ENCODE results near the gene BTG4. TPM values are rescaled to one million over a fixed set of nuclear protein-coding genes. Genes with fewer than 3 reads are reported as not detected.

BTG4 gene
- total and polyA plus RNA-seq, 2 experiments from 2014 or later, result 0.21 to 0.31 TPM

DNA sequence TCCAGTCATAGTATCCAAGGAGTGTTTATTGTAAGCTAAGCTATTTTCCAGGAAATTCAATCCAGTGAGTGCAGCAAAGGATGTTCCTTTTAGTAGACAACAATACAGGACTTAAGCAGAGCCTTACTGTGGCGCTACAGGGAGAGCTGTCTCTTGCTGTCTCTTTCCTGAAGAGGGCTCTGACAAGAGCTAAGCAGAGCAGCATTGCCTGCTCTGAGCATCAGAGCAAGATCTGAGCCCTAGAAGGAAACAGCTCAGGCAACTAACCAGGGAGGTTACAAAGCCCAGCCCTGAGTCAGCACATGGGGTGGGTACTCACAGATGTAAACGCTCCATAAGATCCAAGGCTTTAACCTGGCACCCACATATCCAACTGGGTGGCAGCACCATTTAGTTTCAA is 36.3 kb upstream of the BTG4 start:
- Histone ChIP-seq H3F3A (replicated peaks; ENCODE audit: low read depth) (0 out of 2 replicates have a peak, but pooled peaks cover 3% of the 10 kb centered on the region), H3K4me2 (no peak overlapping the region), H3K27ac (ENCODE audit: low read depth) (no peak overlapping the region), H3K9me2 (ENCODE audit: insufficient read depth) (no peaks in the 10 kb centered on the region), H3K4me1 (ENCODE audit: insufficient read depth) (peaks cover 23% of the 10 kb centered on the region), H4K20me1 (replicated peaks; ENCODE audit: insufficient read depth) (0 out of 2 replicates have a peak, but pooled peaks cover 2% of the 10 kb centered on the region), H3K27me3 (ENCODE audit: insufficient read depth) (0 out of 2 replicates have a peak, but pooled peaks cover under 1% of the 10 kb centered on the region), H3K79me2 (replicated peaks; ENCODE audit: insufficient read depth) (no peaks in the 10 kb centered on the region), H2AFZ (no peak overlapping the region), H3K36me3 (ENCODE audit: insufficient read depth) (no peaks in the 10 kb centered on the region), H3K4me3 (no peak overlapping the region)
- DNase-seq (ENCODE audit: low spot score) (no peak), ATAC-seq (peak; percentile 44; the same call in 2 of the 3 replicates)
- H3K27ac Mint-ChIP-seq, result no peak overlapping the region
- no peaks in the 10 kb centered on the region for H3K27me3 Mint-ChIP-seq (ENCODE audit: insufficient read depth, low read depth, poor library complexity)
- no peak overlapping the region for H3K4me3 Mint-ChIP-seq
- no peaks in the 10 kb centered on the region for H3K36me3 Mint-ChIP-seq (ENCODE audit: low read depth)
- no peak for TF ChIP-seq CTCF (conservative IDR thresholded peaks at IDR 0.05; ENCODE audit: low read depth in 2 of 2)
- TF ChIP-seq, protein P1, sequence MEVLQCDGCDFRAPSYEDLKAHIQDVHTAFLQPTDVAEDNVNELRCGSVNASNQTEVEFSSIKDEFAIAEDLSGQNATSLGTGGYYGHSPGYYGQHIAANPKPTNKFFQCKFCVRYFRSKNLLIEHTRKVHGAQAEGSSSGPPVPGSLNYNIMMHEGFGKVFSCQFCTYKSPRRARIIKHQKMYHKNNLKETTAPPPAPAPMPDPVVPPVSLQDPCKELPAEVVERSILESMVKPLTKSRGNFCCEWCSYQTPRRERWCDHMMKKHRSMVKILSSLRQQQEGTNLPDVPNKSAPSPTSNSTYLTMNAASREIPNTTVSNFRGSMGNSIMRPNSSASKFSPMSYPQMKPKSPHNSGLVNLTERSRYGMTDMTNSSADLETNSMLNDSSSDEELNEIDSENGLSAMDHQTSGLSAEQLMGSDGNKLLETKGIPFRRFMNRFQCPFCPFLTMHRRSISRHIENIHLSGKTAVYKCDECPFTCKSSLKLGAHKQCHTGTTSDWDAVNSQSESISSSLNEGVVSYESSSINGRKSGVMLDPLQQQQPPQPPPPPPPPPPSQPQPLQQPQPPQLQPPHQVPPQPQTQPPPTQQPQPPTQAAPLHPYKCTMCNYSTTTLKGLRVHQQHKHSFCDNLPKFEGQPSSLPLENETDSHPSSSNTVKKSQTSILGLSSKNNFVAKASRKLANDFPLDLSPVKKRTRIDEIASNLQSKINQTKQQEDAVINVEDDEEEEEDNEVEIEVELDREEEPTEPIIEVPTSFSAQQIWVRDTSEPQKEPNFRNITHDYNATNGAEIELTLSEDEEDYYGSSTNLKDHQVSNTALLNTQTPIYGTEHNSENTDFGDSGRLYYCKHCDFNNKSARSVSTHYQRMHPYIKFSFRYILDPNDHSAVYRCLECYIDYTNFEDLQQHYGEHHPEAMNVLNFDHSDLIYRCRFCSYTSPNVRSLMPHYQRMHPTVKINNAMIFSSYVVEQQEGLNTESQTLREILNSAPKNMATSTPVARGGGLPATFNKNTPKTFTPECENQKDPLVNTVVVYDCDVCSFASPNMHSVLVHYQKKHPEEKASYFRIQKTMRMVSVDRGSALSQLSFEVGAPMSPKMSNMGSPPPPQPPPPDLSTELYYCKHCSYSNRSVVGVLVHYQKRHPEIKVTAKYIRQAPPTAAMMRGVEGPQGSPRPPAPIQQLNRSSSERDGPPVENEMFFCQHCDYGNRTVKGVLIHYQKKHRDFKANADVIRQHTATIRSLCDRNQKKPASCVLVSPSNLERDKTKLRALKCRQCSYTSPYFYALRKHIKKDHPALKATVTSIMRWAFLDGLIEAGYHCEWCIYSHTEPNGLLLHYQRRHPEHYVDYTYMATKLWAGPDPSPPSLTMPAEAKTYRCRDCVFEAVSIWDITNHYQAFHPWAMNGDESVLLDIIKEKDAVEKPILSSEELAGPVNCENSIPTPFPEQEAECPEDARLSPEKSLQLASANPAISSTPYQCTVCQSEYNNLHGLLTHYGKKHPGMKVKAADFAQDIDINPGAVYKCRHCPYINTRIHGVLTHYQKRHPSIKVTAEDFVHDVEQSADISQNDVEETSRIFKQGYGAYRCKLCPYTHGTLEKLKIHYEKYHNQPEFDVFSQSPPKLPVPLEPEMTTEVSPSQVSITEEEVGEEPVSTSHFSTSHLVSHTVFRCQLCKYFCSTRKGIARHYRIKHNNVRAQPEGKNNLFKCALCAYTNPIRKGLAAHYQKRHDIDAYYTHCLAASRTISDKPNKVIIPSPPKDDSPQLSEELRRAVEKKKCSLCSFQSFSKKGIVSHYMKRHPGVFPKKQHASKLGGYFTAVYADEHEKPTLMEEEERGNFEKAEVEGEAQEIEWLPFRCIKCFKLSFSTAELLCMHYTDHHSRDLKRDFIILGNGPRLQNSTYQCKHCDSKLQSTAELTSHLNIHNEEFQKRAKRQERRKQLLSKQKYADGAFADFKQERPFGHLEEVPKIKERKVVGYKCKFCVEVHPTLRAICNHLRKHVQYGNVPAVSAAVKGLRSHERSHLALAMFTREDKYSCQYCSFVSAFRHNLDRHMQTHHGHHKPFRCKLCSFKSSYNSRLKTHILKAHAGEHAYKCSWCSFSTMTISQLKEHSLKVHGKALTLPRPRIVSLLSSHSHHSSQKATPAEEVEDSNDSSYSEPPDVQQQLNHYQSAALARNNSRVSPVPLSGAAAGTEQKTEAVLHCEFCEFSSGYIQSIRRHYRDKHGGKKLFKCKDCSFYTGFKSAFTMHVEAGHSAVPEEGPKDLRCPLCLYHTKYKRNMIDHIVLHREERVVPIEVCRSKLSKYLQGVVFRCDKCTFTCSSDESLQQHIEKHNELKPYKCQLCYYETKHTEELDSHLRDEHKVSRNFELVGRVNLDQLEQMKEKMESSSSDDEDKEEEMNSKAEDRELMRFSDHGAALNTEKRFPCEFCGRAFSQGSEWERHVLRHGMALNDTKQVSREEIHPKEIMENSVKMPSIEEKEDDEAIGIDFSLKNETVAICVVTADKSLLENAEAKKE (CRISPR knock-in tag; IDR thresholded peaks at IDR 0.05), result no peak
- no peak for TF ChIP-seq JUNB (IDR thresholded peaks at IDR 0.05; ENCODE audit: unreplicated experiment)
- no peak for TF ChIP-seq EZH2phosphoT487 (IDR thresholded peaks at IDR 0.05; ENCODE audit: unreplicated experiment)
- TF ChIP-seq NANOG (IDR thresholded peaks at IDR 0.05; ENCODE audit: borderline replicate concordance), result no peak
- TF ChIP-seq EZH2 (IDR thresholded peaks at IDR 0.05; ENCODE audit: low read depth, unreplicated experiment), result no peak
- no peak for TF ChIP-seq POLR2AphosphoS5 (IDR thresholded peaks at IDR 0.05; ENCODE audit: low read depth)
- no peak for TF ChIP-seq CREB1 (CRISPR knock-in tag; IDR thresholded peaks at IDR 0.05; ENCODE audit: low read depth)
- TF ChIP-seq STAT1 (IDR thresholded peaks at IDR 0.05; ENCODE audit: unreplicated experiment), result no peak
- TF ChIP-seq ZNF114 (CRISPR knock-in tag; IDR thresholded peaks at IDR 0.05), result no peak
- no peak for TF ChIP-seq ZNF331 (CRISPR knock-in tag; IDR thresholded peaks at IDR 0.05; ENCODE audit: low read depth)
- TF ChIP-seq, protein P2, sequence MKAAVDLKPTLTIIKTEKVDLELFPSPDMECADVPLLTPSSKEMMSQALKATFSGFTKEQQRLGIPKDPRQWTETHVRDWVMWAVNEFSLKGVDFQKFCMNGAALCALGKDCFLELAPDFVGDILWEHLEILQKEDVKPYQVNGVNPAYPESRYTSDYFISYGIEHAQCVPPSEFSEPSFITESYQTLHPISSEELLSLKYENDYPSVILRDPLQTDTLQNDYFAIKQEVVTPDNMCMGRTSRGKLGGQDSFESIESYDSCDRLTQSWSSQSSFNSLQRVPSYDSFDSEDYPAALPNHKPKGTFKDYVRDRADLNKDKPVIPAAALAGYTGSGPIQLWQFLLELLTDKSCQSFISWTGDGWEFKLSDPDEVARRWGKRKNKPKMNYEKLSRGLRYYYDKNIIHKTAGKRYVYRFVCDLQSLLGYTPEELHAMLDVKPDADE (IDR thresholded peaks at IDR 0.05), result no peak
- TF ChIP-seq REST (IDR thresholded peaks at IDR 0.05; ENCODE audit: unreplicated experiment), result no peak
- H3K9me3 Mint-ChIP-seq, result no peaks in the 10 kb centered on the region
- H3K4me1 Mint-ChIP-seq, result peaks cover 22% of the 10 kb centered on the region

Data from GM23338 (cell line).